RWPE1 (cell line): Measurements from ENCODE around the gene FIGN.

Source experiments
- CTCF ChIA-PET: fragments of 350-600 bp; sonication (Branson Sonifier 250); formaldehyde crosslinking; extraction: SDS; loops from one replicate; lab custom pipeline; 2021; lab: Yijun Ruan, JAX
- POLR2A ChIA-PET: fragments of 400-600 bp; formaldehyde crosslinking; extraction: SDS; loops from one replicate; lab custom pipeline; 2020; ENCODE audit warnings: antibody characterized with exemption; ENCODE audit not compliant: low non-redundant PET; lab: Yijun Ruan, JAX
- DNase-seq: peaks from one replicate; pipeline ENCODE4 v3.0.0; 2012; ENCODE audit warnings: low spot score
- H3K27ac ChIP-seq: fragments of 450-650 bp; 2 replicates; pipeline ENCODE4 v1.5.1; 2017
- CTCF ChIP-seq: fragments of 450-650 bp; conservative IDR thresholded peaks from 2 replicates; pipeline ENCODE4 v1.5.1; 2017; ENCODE audit warnings: low read depth, mild to moderate bottlenecking

Gene FIGN

GRCh38 chr2:163734881-163735684 lies 725 bp downstream of the FIGN start:
- CTCF ChIA-PET, result interaction anchor here (1.1 kb wide), 1 partner anchor 153 kb away, joined by 5 read pairs; no protein-coding TSS in a partner anchor
- peak; percentile 22 for DNase-seq
- POLR2A ChIA-PET, result interaction anchor here (1.0 kb wide), 1 partner anchor 179 kb away, joined by 4 read pairs; no protein-coding TSS in a partner anchor

GRCh38 chr2:163734401-163734800 lies 1.4 kb downstream of the FIGN start:
- POLR2A ChIA-PET, result no interaction called here
- DNase-seq, result no peak
- no peak overlapping the region for H3K27ac ChIP-seq
- CTCF ChIA-PET, result interaction anchor here (0.6 to 1.1 kb wide), 2 partner anchors 153 to 388 kb away, joined by 3 to 5 read pairs; no protein-coding TSS in a partner anchor
- TF ChIP-seq CTCF, result no peak

More at GRCh38 chr2:163734881-163735684, 725 bp downstream of the FIGN start:
- no peak for TF ChIP-seq CTCF
- H3K27ac ChIP-seq, result no peak overlapping the region

GRCh38 chr2:163733956-163734355 lies 1.9 kb downstream of the FIGN start:
- ChIA-PET CTCF (interaction anchor here (0.6 kb wide), 2 partner anchors 13 to 388 kb away, joined by 3 to 4 read pairs; no protein-coding TSS in a partner anchor), POLR2A (no interaction called here)
- no peak overlapping the region for H3K27ac ChIP-seq
- TF ChIP-seq CTCF, result no peak
- no peak for DNase-seq

DNA sequence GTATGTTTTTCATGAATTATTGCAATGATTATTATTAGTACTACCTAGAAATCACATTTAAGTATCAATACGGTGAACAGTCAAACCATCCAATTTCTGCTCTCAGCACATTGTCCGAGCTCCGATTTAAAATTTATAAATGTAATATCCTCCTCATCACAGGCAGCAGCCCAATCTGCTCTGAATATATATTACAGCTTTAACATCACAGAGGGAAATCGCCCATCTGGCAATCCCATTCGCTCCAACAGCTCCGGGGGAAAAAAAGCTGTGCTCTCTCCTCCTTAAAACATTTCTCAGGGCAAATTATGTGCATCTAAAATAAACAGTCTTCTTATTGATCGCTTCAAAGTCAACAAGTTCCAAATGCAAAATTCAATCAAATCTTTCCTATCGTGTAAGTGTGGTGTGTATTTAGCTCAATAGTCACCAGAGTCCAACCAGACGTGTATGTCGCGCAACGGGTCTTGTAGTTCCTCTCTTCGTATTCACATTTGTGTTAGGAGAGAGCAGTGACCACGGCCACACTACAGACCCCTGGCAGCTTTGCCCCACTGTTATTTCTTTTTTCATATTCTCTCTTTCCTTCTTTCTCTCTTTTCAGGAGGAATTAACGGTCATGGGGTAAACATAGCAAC lies 2.4 kb downstream of the FIGN start:
- TF ChIP-seq CTCF, result no peak
- POLR2A ChIA-PET, result no interaction called here
- CTCF ChIA-PET, result interaction anchor here (0.6 kb wide), 1 partner anchor 13 kb away, joined by 4 read pairs; no protein-coding TSS in a partner anchor
- no peak for DNase-seq
- no peak overlapping the region for H3K27ac ChIP-seq

GRCh38 chr2:163732727-163733126 lies 3.1 kb downstream of the FIGN start:
- ChIA-PET CTCF (no interaction called here), POLR2A (no interaction called here)
- H3K27ac ChIP-seq, result no peak overlapping the region
- no peak for DNase-seq
- no peak for TF ChIP-seq CTCF

GRCh38 chr2:163731735-163732134 lies 4.1 kb downstream of the FIGN start:
- POLR2A ChIA-PET, result no interaction called here
- no peak overlapping the region for H3K27ac ChIP-seq
- DNase-seq, result no peak
- TF ChIP-seq CTCF, result no peak
- CTCF ChIA-PET, result interaction anchor here (0.6 to 0.7 kb wide), 3 partner anchors 38 to 414 kb away, joined by 3 to 4 read pairs (median 3); no protein-coding TSS in a partner anchor
